NCI-H524 (cell line): Measurements from ENCODE around the gene DSG3.
A peak's percentile ranks its signal among the peaks of the same experiment; 100 is the strongest.
"Not testable (repeated sequence)": the region's sequence is repeated elsewhere in the genome, so short reads cannot be mapped to it uniquely, and the experiment has no call there.

Experiments used
- DNase-seq, 2 experiments: peaks; one replicate each; lab custom pipeline; 2025; lab: John Stamatoyannopoulos, UW

DSG3 gene

DNA sequence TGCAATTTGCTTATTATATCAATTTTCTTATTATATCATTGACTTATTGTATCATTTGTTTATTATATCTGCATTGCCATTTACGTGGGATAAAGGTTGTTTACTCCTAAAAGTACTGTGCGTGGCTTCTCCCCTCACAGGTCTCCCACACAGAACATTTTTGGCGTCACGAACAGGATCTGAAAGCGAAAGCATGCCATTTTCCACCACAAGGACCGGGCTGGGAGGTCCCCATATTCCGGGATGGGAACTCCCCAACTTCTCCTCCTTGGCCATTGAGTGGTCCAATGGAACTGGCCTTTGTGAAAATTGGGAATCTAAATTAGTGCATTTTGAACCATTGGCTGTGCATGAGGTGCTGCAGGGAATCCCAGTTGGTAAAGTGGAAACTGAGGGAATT, 45.6 kb downstream of the DSG3 start:
- no peak for DNase-seq

DNA sequence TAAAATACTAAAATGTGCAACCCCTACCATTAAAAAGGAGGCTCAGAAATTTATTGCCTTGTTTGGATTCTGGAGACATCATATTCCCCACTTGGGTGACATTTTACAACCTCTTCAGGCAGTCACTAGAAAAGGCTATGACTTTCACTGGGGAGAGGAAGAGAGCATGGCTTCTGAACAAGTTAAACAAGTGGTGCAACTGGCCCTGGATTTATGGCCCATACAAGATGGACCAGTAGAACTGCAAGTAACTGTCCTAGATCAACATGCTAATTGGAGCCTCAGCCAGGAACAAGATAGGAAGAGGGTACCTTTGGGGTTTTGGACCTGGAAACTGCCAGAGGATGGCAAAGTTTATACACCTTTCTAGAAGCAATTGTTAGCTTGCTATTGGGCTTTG, 46.4 kb downstream of the DSG3 start:
- no peak for DNase-seq

DNA sequence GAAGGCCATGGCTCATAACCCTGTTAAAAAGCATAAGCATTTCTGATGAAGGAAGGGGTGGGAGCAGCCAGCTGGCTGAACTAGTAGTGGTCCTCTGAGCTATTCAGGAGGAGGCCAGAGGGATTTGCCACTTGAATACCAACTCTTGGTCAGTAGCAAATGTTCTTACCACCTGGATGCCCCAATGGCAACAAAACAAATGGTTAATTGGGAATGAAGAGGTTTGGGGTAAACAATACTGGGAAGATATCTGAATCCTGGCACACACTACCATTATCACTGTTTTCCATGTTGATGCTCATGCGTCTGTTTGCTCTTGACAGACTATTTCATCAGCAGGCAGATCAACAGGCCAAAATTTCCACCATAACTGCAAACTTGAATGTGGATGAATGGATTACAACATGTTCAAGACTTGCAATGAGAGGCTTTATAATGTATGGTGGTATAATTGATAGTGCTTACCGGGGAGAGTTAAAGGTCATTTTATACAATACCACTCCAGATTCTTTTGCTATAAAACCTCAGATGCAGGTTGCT, 47.2 kb downstream of the DSG3 start:
- DNase-seq: not testable (repeated sequence)

DNA sequence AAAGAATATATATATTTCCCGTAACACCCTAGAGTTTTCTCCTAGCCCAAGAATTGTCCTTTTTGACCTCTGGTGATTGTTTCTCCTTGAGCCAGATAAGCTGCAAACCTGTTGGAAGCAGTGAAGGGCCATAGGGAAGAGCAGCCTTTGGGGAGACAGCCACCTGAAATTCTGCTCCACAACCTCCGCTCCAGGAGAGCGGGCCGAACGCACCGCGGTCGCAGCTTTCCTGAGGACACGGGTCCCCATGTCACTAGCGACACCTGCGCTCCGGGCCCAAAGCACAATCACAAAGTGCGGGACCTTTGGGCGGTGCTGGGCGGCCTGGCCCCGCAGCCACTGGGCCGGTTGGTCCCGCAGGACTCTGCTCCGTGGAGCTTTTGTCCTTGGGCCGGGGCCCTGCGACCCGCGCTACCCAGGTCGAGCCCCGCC, 49.9 kb downstream of the DSG3 start:
- no peak for DNase-seq

GRCh38 chr18:31497836-31498573, 50.5 kb downstream of the DSG3 start, which contains the start of gene DSG2:
TSS of gene DSG2 (plus strand) at chr18:31498177. CDS start at chr18:31498252, 75 bp downstream.
- DNase-seq: peak; percentile 15 to 54

- DNase-seq: no peak
These were observed 51.3 kb downstream of the DSG3 start for GRCh38 chr18:31498574-31499524.

DNA sequence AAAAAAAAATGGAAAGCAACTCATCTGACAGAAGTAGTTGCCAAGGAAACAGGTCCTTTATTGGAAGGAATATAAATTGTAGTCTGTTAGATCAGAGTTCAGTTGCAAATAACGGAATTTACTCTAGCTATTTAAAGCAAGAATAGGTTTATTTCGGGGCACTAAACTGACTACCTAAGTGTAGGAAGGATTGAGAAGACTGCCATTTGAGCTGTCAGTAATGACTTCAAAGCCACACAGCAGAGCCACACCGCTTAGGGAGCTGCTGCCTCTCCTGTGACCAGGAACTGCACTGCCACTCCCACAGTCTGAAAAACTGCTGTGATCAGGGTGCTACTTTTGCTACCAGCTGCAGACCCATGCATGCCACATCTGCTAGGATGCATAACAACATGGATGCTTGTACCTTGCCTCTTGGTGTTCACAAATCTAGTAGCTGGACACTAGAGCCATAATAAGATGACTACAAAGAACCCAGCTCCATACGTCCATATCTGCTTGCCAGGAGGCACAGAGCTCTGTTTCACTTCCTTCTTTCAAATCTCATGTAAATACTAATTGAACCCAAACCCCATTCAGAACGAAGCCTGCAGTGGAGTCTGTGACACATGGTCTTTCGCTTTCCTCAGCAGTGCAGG, 52.6 kb downstream of the DSG3 start:
- DNase-seq: no peak

DNA sequence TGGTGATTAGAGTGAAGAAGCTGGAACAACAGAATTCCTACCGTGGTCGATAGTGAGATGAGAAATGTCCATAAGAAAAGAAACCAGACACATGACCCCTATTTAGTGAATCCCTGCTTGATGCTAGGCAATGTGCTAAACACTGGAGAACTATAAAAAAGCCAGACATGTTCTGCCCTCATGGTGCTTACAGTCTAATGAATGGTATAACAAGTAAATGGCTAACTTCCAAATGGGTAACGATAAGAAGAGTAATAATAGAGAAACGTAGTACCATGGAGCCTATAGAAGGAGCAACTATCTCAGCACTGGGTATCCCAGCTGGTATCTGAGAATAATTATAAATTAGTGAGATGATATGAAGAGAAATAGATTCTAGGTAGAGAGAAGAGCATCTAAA, 55.5 kb downstream of the DSG3 start:
- no peak for DNase-seq

DNA sequence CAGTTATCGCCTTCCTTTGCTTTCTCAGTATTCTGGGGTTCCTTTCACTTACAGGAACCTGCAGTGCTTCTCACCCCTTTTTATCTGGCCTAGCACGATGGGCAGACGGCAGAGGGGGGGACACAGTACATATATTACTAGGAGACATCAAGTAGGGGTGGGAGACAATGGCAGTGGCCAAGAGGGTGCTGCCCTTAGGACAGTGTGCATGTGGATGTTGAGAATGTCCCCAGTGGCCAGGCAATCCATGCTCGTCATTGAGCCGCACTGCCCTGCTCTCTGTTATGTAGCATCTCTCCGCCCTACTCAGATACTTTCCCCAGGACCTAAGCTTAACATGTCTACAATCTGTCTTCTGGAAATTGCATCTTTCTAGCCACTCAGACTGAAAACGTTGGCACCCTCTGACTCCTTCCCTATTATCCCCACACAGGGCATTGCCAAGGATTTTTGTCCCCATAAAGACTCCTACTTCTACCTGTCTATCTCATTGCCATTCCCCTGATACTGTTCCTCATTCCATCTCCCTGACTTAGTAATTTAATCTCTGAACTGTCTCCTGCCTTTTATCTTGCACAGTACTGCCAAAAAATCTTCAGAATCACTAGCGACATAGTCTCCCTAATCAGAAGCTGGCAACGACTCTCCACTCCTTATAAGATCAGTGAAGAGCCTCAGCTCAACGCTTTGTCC, 57.1 kb downstream of the DSG3 start:
- no peak for DNase-seq

DNA sequence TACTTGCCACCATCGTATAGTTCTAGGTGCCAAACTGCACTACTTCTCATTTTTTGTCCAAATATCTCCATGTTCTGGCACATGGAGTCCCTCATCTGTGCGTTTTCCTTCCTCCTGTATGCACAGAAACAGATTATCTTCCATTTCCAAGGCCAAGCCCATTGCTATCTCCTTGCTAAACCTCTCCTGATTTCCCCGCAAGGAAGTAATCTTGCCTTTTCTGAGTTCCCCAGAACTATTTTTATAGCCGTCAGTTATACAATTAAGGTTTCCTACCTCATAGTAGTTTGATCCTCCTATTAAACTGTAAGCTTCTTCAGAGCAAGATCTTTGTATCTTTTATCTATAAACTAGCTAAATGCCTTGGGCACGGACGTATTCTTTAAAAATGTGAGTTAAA, 57.6 kb downstream of the DSG3 start:
- DNase-seq: no peak

DNA sequence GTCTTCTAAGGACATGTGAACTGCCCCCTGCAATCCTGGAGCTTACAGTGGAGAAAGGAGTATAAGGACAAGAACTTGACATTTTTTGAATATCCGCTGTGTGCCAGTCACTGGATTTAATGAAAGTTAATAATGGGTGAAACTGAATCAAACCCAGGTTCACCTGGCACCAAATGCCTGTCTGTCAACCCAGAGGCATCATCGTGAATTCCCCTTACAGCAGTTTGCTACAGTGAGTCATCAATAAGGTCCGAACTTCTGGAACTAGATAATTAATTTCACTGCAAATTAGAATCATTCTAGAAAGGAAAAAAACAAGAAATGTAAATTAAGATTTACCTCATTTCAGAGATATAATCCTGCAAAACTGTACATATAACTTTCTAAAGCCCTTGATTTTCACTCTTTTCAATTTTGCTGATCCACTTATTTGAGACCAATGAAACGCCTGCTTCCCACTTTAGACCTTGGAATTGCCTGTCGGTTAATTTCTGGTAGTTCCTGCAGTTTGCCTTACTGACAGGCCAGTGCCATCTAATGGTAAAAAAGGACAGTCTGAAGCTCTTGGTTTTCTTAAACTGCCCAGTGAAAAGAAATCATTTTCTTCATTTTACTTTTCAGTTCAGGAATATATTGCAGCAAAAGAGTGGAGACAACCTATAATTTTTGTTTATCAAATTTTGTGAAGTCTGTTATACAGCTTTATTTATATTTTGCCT, 58.6 kb downstream of the DSG3 start:
- DNase-seq: no peak

DNA sequence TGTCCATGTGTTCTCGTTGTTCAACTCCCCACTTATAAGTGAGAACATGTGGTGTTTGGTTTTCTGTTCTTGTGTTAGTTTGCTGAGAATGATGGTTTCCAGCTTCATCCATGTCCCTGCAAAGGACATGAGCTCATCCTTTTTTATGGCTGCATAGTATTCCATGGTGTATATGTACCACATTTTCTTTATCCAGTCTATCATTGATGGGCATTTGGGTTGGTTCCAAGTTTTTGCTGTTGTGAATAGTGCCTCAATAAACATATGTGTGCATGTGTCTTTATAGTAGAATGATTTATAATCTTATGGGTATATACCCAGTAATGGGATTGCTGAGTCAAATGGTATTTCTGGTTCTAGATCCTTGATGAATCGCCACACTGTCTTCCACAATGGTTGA, 59.6 kb downstream of the DSG3 start:
- not testable (repeated sequence) for DNase-seq

GRCh38 chr18:31508781-31509180, 61.2 kb downstream of the DSG3 start:
- DNase-seq: no peak

- no peak for DNase-seq
These were observed 62.0 kb downstream of the DSG3 start for GRCh38 chr18:31509571-31509970.

DNA sequence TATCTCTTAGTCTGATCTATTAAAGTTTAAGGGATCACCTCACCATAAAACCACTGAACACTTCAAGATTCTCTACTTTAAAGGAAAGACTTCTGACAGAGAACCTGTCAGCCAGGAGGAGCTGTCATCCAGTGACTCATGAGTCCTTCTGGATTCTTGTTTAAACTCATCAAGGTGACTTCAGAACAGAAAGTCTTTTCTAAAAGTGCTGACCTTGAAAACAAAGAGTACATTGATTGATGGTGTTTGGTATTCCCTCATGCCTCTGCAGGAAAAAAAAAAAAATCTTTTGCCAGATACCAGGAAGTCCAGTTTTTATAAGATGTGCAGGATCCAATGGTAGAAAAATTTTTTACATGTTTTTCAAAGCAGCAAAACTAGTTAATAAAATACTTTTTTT, 62.8 kb downstream of the DSG3 start:
- no peak for DNase-seq

DNA sequence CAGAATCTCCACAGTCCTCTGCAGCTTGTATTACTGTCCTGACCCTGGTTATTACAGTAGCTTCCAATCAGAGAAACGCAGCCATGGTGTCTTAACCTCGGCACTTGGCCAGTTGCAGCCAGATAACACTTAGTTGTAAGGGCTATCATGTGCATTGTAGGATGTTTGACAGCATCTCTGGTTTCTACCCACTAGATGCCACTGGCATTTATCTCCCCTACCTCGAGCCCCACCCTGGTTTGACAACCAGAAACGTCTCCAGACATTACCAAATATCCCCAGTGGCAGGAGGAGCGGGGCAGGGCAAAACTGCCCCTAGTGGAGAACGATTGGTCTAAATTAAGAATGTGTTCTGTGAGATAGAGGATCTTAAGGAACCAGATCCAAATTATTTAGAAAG, 63.6 kb downstream of the DSG3 start:
- no peak for DNase-seq

- no peak for DNase-seq
These were observed 64.7 kb downstream of the DSG3 start for GRCh38 chr18:31512203-31512764.

GRCh38 chr18:31513189-31513935, 65.8 kb downstream of the DSG3 start:
- DNase-seq: no peak

DNA sequence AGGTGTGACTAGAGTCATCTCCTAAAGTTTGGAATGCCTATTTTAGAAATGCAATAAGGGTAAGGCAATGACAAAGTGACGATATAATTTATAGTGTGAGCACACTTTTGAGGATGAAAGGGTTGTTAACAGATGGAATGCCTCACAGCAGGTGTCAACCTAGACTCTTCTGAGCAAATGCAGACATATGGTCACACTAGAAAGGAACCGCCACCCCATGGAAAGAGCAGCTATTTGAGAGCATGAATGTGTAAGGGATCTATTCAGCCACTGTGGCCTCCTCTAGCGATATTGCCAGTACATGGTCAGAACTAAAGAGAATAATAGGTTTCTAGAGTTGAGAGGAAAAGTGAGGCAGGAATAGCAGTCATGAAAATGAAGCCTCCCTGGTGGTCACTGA, 68.9 kb downstream of the DSG3 start:
- peak; percentile 66 to 92 for DNase-seq

DNA sequence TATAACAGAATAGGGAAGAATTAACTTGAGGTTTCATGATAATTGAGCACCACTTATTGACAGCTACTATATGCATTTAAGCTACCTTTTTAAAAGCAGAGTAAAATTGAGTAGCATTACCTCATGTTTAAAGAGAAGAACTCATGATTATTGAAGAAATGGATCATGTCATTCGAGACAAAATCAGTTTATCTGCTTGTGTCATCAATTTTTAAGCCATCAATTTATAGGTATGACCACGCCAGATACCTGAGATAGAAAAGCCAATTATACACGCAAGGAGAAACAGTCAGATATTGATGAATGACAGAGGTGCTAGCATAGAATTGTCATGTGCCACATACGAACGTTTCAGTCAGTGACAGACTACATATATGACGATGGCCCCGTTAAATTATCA, 78.8 kb downstream of the DSG3 start:
- DNase-seq: no peak
